PFSK-1 (cell line): Measurements from ENCODE around the gene SLC35F1.

Source experiments
- FOXP2 ChIP-seq: optimal IDR thresholded peaks from 2 replicates; pipeline ENCODE3; 2011; ENCODE audit warnings: borderline replicate concordance, control low read depth, inconsistent platforms; ENCODE audit not compliant: insufficient read depth; ENCODE audit errors: extremely low read length, extremely low read depth
- POLR2AphosphoS5 ChIP-seq: IDR thresholded peaks from 2 replicates; pipeline ENCODE4 v1.6.1; 2012; ENCODE audit warnings: low read depth, mild to moderate bottlenecking, control low read depth, low read length, moderate library complexity
- SIN3A ChIP-seq: IDR thresholded peaks from 2 replicates; pipeline ENCODE4 v1.6.1; 2012; ENCODE audit warnings: mild to moderate bottlenecking, low read length, moderate library complexity, borderline replicate concordance; ENCODE audit not compliant: insufficient read depth
- TAF1 ChIP-seq: IDR thresholded peaks from 2 replicates; pipeline ENCODE4 v1.6.1; 2012; ENCODE audit warnings: low read length, control low read depth, borderline replicate concordance; ENCODE audit not compliant: insufficient read depth
- TF ChIP-seq, protein P1 (sequence below), 2 experiments: IDR thresholded peaks; 2 replicates each; pipeline versions ENCODE4 v1.6.1 to v1.8.0; 2011 to 2012; ENCODE audit warnings: low read depth in 2 of 2, low read length in 2 of 2, control low read depth in 1 of 2, inconsistent platforms in 1 of 2, mild to moderate bottlenecking in 1 of 2, moderate library complexity in 1 of 2; ENCODE audit not compliant: insufficient read depth in 1 of 2

Gene SLC35F1

DNA sequence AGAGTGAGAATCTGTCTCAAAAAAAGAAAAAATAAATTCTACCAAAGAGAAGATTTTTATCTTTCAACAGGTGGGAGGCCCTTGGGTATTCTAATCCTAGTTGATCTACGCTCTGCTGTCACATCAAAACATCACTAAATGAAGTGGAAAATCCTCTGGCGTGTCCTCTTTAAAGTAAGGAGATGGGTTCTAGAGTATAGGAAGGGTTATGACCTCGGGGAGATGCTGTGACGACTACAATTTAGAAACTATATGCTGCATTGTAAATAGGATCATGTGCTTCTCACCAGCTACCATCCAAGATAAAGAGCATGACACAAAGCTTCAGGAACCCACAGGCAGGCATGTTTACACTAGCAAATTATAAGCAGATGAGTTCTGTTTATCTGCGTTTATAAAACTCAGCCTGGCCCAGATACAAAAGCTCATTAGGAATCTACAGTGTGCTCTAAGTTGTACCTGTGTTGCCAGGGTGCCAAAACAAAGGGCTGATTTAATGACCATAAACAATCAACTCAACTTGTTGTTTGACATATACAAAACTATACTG is 443.9 kb downstream of the SLC35F1 start:
- TF ChIP-seq POLR2AphosphoS5 (no peak), FOXP2 (no peak), TAF1 (no peak), SIN3A (no peak)
- TF ChIP-seq, protein P1, sequence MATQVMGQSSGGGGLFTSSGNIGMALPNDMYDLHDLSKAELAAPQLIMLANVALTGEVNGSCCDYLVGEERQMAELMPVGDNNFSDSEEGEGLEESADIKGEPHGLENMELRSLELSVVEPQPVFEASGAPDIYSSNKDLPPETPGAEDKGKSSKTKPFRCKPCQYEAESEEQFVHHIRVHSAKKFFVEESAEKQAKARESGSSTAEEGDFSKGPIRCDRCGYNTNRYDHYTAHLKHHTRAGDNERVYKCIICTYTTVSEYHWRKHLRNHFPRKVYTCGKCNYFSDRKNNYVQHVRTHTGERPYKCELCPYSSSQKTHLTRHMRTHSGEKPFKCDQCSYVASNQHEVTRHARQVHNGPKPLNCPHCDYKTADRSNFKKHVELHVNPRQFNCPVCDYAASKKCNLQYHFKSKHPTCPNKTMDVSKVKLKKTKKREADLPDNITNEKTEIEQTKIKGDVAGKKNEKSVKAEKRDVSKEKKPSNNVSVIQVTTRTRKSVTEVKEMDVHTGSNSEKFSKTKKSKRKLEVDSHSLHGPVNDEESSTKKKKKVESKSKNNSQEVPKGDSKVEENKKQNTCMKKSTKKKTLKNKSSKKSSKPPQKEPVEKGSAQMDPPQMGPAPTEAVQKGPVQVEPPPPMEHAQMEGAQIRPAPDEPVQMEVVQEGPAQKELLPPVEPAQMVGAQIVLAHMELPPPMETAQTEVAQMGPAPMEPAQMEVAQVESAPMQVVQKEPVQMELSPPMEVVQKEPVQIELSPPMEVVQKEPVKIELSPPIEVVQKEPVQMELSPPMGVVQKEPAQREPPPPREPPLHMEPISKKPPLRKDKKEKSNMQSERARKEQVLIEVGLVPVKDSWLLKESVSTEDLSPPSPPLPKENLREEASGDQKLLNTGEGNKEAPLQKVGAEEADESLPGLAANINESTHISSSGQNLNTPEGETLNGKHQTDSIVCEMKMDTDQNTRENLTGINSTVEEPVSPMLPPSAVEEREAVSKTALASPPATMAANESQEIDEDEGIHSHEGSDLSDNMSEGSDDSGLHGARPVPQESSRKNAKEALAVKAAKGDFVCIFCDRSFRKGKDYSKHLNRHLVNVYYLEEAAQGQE (IDR thresholded peaks at IDR 0.05; ENCODE audit: insufficient read depth in 1 of 2, low read depth in 2 of 2, low read length in 2 of 2), result no peak

DNA sequence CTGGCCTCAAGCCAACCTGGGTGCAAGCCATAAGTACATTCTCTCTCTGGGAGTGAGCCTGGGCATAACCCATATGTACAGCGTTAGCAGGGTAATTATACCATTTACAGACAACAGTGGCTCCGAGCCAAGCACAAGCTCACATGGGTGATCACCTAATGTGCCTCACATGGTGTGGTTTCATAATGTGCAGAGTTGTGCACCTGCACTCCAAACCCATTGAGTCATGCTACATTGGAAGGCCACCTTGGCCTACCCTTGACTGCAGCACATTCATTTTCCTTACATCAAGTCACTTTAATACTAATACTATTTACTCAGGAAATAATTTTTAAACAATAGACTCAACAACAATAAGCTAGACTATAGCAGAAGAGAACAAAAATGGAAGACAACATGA is 446.5 kb downstream of the SLC35F1 start:
- TF ChIP-seq TAF1, result no peak

DNA sequence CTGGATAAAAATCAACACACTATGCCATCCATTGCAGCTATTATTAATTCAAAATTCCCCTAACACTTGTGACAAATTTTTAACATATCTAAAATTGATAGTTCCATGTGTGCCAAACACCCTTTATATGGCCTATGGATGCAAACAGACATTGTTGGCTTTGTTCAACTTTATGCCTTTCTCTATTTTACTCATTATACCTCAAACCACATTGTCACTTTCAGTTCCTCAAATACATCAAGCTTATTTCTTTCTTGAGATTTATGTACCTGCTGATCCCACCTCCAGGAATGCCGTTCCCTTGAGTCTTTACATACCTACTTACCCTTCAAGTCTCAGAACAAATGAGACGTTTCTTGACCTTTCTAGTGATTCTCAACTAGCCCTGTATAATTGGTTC is 447.6 kb downstream of the SLC35F1 start:
- TF ChIP-seq TAF1, result no peak
- no peak for TF ChIP-seq POLR2AphosphoS5
- TF ChIP-seq, protein P1 (IDR thresholded peaks at IDR 0.05; ENCODE audit: insufficient read depth in 1 of 2, low read depth in 2 of 2, low read length in 2 of 2), result no peak
- no peak for TF ChIP-seq FOXP2
- no peak for TF ChIP-seq SIN3A

DNA sequence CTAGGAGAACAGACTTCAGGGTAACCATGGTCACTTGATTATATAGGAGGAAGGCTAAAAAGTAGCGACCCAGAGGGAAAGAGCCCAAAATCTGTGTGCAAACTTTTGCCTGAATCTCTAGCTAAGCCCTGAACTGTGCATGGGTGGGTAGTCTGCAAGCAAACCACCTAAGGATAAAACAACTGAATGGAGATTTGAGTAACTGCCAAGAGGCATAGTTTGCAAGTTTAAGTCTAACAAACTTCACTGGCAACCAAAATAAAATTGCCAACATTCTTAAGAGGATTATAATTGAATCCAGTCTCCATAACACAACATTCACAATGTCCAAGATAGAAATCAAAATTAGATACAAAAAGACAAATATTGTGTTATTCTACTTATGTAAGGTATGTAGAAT is 449.0 kb downstream of the SLC35F1 start:
- TF ChIP-seq TAF1 (no peak), POLR2AphosphoS5 (no peak), FOXP2 (no peak), SIN3A (no peak)
- TF ChIP-seq, protein P1 (IDR thresholded peaks at IDR 0.05; ENCODE audit: insufficient read depth in 1 of 2, low read depth in 2 of 2, low read length in 2 of 2), result no peak

DNA sequence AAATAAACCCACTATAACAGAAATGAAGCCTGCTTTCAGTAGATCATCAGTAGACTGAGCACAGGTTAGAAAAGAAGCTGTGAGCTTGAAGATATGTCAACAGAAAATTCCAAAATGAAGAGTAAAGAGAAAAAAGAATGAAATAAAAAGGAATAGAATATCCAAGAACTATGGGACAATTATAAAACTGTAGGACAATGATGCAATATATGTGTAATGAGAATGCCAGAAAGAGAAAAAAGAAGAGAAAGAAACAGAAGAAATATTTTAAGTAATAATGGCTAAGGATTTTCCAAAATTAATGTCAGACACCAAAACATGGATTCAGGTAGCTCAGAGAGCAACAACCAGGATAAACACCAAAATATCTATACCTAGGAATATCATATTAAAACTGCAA is 449.6 kb downstream of the SLC35F1 start:
- TF ChIP-seq, protein P1 (IDR thresholded peaks at IDR 0.05; ENCODE audit: insufficient read depth in 1 of 2, low read depth in 2 of 2, low read length in 2 of 2), result no peak
- TF ChIP-seq POLR2AphosphoS5 (no peak), SIN3A (no peak), TAF1 (no peak)
